GM12878 (cell line): ENCODE measurements around the gene ERC2. TPM values are rescaled to one million over a fixed set of nuclear protein-coding genes. Genes with fewer than 3 reads are reported as not detected.

ENCODE experiments used
- ATAC-seq: fragments of 200-7000 bp; cut with Tn5 transposase; 3 replicates; pipeline ENCODE4 v1.9.1; 2020; ENCODE audit warnings: mild to moderate bottlenecking, moderate library complexity
- BruUV-seq: library from RNA; stranded (reverse); fragments of 400-500 nt; replicated peaks from 2 replicates; lab custom pipeline; 2021; lab: Mats Ljungman, UMichigan
- CTCF ChIA-PET: fragments of 300-600 bp; sonication (Branson Sonifier 250); formaldehyde crosslinking; extraction: SDS; loops from one replicate; lab custom pipeline; 2021; ENCODE audit warnings: inconsistent platforms; lab: Yijun Ruan, JAX
- POLR2A ChIA-PET: fragments of 350-600 bp; formaldehyde crosslinking; extraction: SDS; loops from one replicate; lab custom pipeline; 2021; ENCODE audit warnings: inconsistent platforms; lab: Charles Lee
- RAD21 ChIA-PET: fragments of 300-600 bp; sonication (Branson Sonifier 250); formaldehyde crosslinking; loops from one replicate; lab custom pipeline; 2023; ENCODE audit warnings: antibody characterized with exemption; ENCODE audit not compliant: unreplicated experiment; lab: Charles Lee
- SMC1A ChIA-PET: fragments of 300-600 bp; sonication (Branson Sonifier 250); formaldehyde crosslinking; loops from one replicate; lab custom pipeline; 2023; ENCODE audit not compliant: unreplicated experiment, uncharacterized antibody; lab: Charles Lee
- DNase-seq: peaks from one replicate; pipeline ENCODE4 v3.0.0-alpha.2; 2011; ENCODE audit warnings: low read depth, low spot score
- FAIRE-seq: peaks from 3 replicates; lab custom pipeline; 2011; peaks lifted over from hg19 to GRCh38; lab: Jason Lieb, UNC
- H2AFZ ChIP-seq: 2 replicates; pipeline ENCODE4 v1.6.0; 2011; ENCODE audit warnings: low read depth, low read length, control low read depth; ENCODE audit not compliant: control insufficient read depth
- H3K27ac ChIP-seq: 2 replicates; pipeline ENCODE4 v1.5.1; 2011; ENCODE audit warnings: control low read depth; ENCODE audit not compliant: control insufficient read depth, insufficient read depth
- H3K27me3 ChIP-seq, 2 experiments: replicated peaks in 1 of 2; 2 replicates each; pipeline versions ENCODE4 v1.6.0 to v1.6.1; 2011; ENCODE audit warnings: low read length in 1 of 2; ENCODE audit not compliant: control insufficient read depth in 2 of 2, insufficient read depth in 2 of 2
- H3K36me3 ChIP-seq, 2 experiments: 2 replicates each; pipeline ENCODE4 v1.5.1; 2011; ENCODE audit warnings: low read length in 1 of 2; ENCODE audit not compliant: control insufficient read depth in 2 of 2, insufficient read depth in 2 of 2
- H3K4me1 ChIP-seq: 2 replicates; pipeline ENCODE4 v1.6.1; 2011; ENCODE audit warnings: mild to moderate bottlenecking, low read length, moderate library complexity, mixed read lengths; ENCODE audit not compliant: control insufficient read depth, insufficient read depth
- H3K4me2 ChIP-seq: 2 replicates; pipeline ENCODE4 v1.6.0; 2011; ENCODE audit warnings: control low read depth; ENCODE audit not compliant: control insufficient read depth, insufficient read depth
- H3K4me3 ChIP-seq: fragments of 200-600 bp; sonication (generic); 2 replicates; pipeline ENCODE4 v1.5.1; 2016
- H3K79me2 ChIP-seq: 2 replicates; pipeline ENCODE4 v1.6.0; 2011; ENCODE audit warnings: low read length; ENCODE audit not compliant: control insufficient read depth, insufficient read depth
- H3K9ac ChIP-seq: 2 replicates; pipeline ENCODE4 v1.8.0; 2011; ENCODE audit warnings: low read length, control low read depth, mixed read lengths; ENCODE audit not compliant: control insufficient read depth, insufficient read depth
- H3K9me3 ChIP-seq: replicated peaks from 3 replicates; pipeline ENCODE4 v1.5.1; 2011; ENCODE audit warnings: mild to moderate bottlenecking, low read length; ENCODE audit not compliant: control insufficient read depth, insufficient read depth
- H4K20me1 ChIP-seq: 2 replicates; pipeline ENCODE4 v1.6.0; 2011; ENCODE audit not compliant: control insufficient read depth, insufficient read depth
- FOS ChIP-seq: IDR thresholded peaks from 3 replicates; pipeline ENCODE4 v1.6.1; 2011; ENCODE audit warnings: borderline replicate concordance; ENCODE audit not compliant: insufficient read length; ENCODE audit errors: extremely low read depth
- RFX5 ChIP-seq: IDR thresholded peaks from 2 replicates; pipeline ENCODE4 v1.6.1; 2011; ENCODE audit warnings: low read depth, low read length, improper control_type of control experiment
- STAT3 ChIP-seq: IDR thresholded peaks from 2 replicates; pipeline ENCODE4 v1.6.1; 2011; ENCODE audit warnings: low read depth, low read length, improper control_type of control experiment
- ZBTB40 ChIP-seq: fragments of 450-650 bp; IDR thresholded peaks from 2 replicates; pipeline ENCODE4 v1.6.1; 2016; ENCODE audit warnings: mild to moderate bottlenecking, moderate library complexity, borderline replicate concordance
- ZNF24 ChIP-seq: fragments of 450-650 bp; IDR thresholded peaks from 2 replicates; pipeline ENCODE4 v1.6.1; 2017; ENCODE audit warnings: antibody characterized with exemption, mild to moderate bottlenecking
- WGBS: methylation state at CpG from one replicate; pipeline ENCODE4 v1.1.6; 2016; ENCODE audit warnings: low lambda C conversion rate; ENCODE audit not compliant: insufficient replicate concordance, insufficient coverage; ENCODE audit errors: missing lambda C conversion rate; 5-methylcytosine and 5-hydroxymethylcytosine counted together
- in situ Hi-C: fragments of 300-500 bp; cut with MboI; formaldehyde crosslinking; loops from 9 replicates; pipeline ENCODE4 v1.14.3; 2018; ENCODE audit warnings: mixed read lengths
- intact Hi-C: fragments of 100-400 bp; cut with micrococcal nuclease; formaldehyde crosslinking; loops from one replicate; pipeline ENCODE4 v1.14.2; 2022; ENCODE audit not compliant: unreplicated experiment
- polyA plus RNA-seq, 11 experiments: library from polyadenylated mRNA; depleted of rRNA in 4 of 11; unstranded in 6 of 11; stranded (reverse) in 5 of 11; fragments of >200 nt; fragmentation: Nextera tagmentation in 4 of 11; fragmentation: Illumina TruSeq in 1 of 11; extraction: Ambion mirVana in 4 of 11; extraction: Trizol in 1 of 11; gene quantifications; 1 replicate in 1 of 11; 2 replicates in 10 of 11; pipeline versions ENCODE4 v1.2.1 to v1.2.3, GENCODE V29; 2011 to 2016; ENCODE audit warnings: inconsistent platforms in 2 of 11, missing spikeins in 2 of 11, low read depth in 1 of 11
- total RNA-seq, 4 experiments: library from RNA; depleted of rRNA in 3 of 4; stranded (reverse); fragments of >200 nt in 3 of 4; fragmentation: Illumina TruSeq in 1 of 4; extraction: Trizol in 1 of 4; gene quantifications; 2 replicates each; pipeline versions ENCODE4 v1.2.1 to v1.2.3, GENCODE V29; 2013 to 2021

ERC2 gene
- total and polyA plus RNA-seq, 10 of the 15 experiments (the other 5 are each of a cell fraction or from before 2014, with no cell fraction given) = 0.06 to 1.4 (median 0.12) TPM; not detected in 3

DNA sequence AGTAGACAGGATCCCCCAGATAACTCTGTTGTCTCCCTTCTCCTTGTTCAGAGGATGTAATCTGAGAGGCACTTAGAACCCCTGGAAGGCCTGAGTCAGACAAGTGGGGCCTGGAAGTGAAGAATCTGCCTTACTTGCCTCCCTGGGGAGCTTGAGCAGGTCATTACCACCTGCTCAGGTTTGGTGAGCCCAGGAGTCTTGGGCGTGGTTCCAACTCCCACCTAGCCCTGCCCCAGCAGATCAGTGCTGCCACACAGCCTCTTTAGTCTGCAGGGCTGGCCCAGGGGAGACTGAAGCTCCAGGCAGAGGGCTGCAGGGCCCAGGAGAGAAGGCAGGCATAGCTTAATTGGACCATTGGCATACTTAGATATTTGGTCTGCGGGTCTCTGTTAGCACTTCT, 230.0 kb downstream of the ERC2 start (continued):
- TF ChIP-seq RFX5 = no peak
- TF ChIP-seq, all 136 proteins: peak for 0

GRCh38 chr3:56233742-56234141, 234.5 kb downstream of the ERC2 start:
- Histone ChIP-seq H3K4me3 (no peak overlapping the region), H3K79me2 (no peaks in the 10 kb centered on the region)
- no peak for ATAC-seq

More at GRCh38 chr3:56233742-56234141, 234.5 kb downstream of the ERC2 start:
- intact Hi-C loops (no loop called here), in situ Hi-C loops (no loop called here)
- POLR2A ChIA-PET = no interaction called here
- no peaks in the 10 kb centered on the region for H3K4me1 ChIP-seq
- TF ChIP-seq STAT3 (no peak), ZBTB40 (no peak), FOS (no peak), ZNF24 (no peak)
- no peaks in the 10 kb centered on the region for H3K9me3 ChIP-seq
- CTCF ChIA-PET = no interaction called here
- SMC1A ChIA-PET = no interaction called here
- no peaks in the 10 kb centered on the region for H4K20me1 ChIP-seq
- H2AFZ ChIP-seq = no peak overlapping the region
- H3K4me2 ChIP-seq = no peak overlapping the region
- 7% methylated on average over 3 of the region's 3 CpGs for WGBS
- FAIRE-seq (no peak), DNase-seq (no peak)
- RAD21 ChIA-PET = no interaction called here
- BruUV-seq = no TSS peak
- no peaks in the 10 kb centered on the region; a peak in 1 of 4 replicates for H3K27me3 ChIP-seq
- H3K36me3 ChIP-seq = no peaks in the 10 kb centered on the region
- no peak overlapping the region for H3K27ac ChIP-seq
- no peak overlapping the region for H3K9ac ChIP-seq
